T-helper 1 cell treated with Interleukin-12 subunit alpha and Interleukin-12 subunit beta and Interleukin-4 antibody, amounts not matched to agents 30 ng/mL and 1 ng/mL, for 36 hours (primary cell): Measurements from ENCODE around the gene USP3. TPM values are rescaled to one million over a fixed set of nuclear protein-coding genes. Genes with fewer than 3 reads are reported as not detected.
"Not testable (repeated sequence)": the region's sequence is repeated elsewhere in the genome, so short reads cannot be mapped to it uniquely, and the experiment has no call there.

ENCODE experiments used
- intact Hi-C: fragments of 100-400 bp; cut with micrococcal nuclease; formaldehyde crosslinking; loops from one replicate; pipeline ENCODE4 v1.15.1; 2024
- total RNA-seq: library from RNA; stranded (reverse); gene quantifications from 2 replicates; pipeline ENCODE4 v1.2.3, GENCODE V29; 2022

USP3 gene
- total RNA-seq, 1 donor from 2014 or later, result 63.5 TPM

- intact Hi-C loops, result loop anchor here (10.0 kb wide), 1 partner anchor 1795 kb away; the partner anchor contains the start of gene RNU5B-1
Measured at GRCh38 chr15:63509056-63509954, 4.9 kb downstream of the USP3 start.

- intact Hi-C loops, result loop anchor here (10.0 kb wide), 1 partner anchor 1795 kb away; the partner anchor contains the start of gene RNU5B-1
Measured at GRCh38 chr15:63509955-63510940, 5.9 kb downstream of the USP3 start.

GRCh38 chr15:63512148-63512547, 7.8 kb downstream of the USP3 start:
- intact Hi-C loops, result no loop called here

- intact Hi-C loops, result no loop called here
Measured at GRCh38 chr15:63513271-63513670, 8.9 kb downstream of the USP3 start.

- intact Hi-C loops, result no loop called here
Measured at GRCh38 chr15:63513728-63514127, 9.3 kb downstream of the USP3 start.

- intact Hi-C loops, result no loop called here
Measured at GRCh38 chr15:63514531-63514943, 10.1 kb downstream of the USP3 start.

- intact Hi-C loops, result no loop called here
Measured at GRCh38 chr15:63517202-63517601, 12.8 kb downstream of the USP3 start.

GRCh38 chr15:63517628-63518027, 13.2 kb downstream of the USP3 start:
- intact Hi-C loops, result no loop called here

- intact Hi-C loops, result no loop called here
Measured at GRCh38 chr15:63519041-63519440, 14.6 kb downstream of the USP3 start.

GRCh38 chr15:63519548-63520178, 15.3 kb downstream of the USP3 start:
- intact Hi-C loops, result no loop called here

GRCh38 chr15:63520462-63520861, 16.1 kb downstream of the USP3 start:
- intact Hi-C loops, result not testable (repeated sequence)

GRCh38 chr15:63522225-63522578, 17.8 kb downstream of the USP3 start:
- intact Hi-C loops, result no loop called here

GRCh38 chr15:63523306-63523990, 19.1 kb downstream of the USP3 start:
- intact Hi-C loops, result no loop called here

- intact Hi-C loops, result no loop called here
Measured at GRCh38 chr15:63524316-63525015, 20.1 kb downstream of the USP3 start.

- intact Hi-C loops, result no loop called here
Measured at GRCh38 chr15:63526401-63526800, 22.0 kb downstream of the USP3 start.

- intact Hi-C loops, result no loop called here
Measured at GRCh38 chr15:63528138-63528659, 23.8 kb downstream of the USP3 start.

- intact Hi-C loops, result no loop called here
Measured at GRCh38 chr15:63530235-63530634, 25.8 kb downstream of the USP3 start.

GRCh38 chr15:63530752-63531299, 26.4 kb downstream of the USP3 start:
- intact Hi-C loops, result no loop called here

GRCh38 chr15:63531586-63531985, 27.2 kb downstream of the USP3 start:
- intact Hi-C loops, result no loop called here

GRCh38 chr15:63532307-63532744, 27.9 kb downstream of the USP3 start:
- intact Hi-C loops, result no loop called here
